HG02973 (cell line): Measurements from ENCODE around the gene INHBE.

ENCODE experiments used
- ATAC-seq: cut with Tn5 transposase; IDR thresholded peaks from one replicate; pipeline ENCODE4 v1.9.1; 2021; ENCODE audit warnings: moderate library complexity; ENCODE audit not compliant: unreplicated experiment

Gene INHBE

DNA sequence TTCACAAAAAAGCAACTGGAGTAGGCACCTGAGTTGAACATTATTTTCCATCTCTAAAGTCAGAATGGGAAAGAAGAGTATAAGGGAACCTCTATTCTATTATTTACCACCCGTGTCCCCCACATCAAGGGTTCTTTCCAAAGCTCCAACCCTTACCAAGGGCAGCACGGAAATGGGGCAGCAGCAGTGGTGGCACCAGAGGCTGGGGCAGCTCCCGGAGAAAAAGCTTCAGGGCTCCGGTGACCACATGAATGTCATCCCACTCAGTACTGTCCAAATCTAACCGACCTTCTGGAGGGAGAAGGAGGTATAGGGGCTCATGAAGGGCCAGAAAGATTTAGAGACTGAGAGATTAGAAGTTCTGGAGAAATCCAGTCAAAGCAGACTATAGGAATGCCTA, 18.8 kb downstream of the INHBE start:
- ATAC-seq, result no peak

DNA sequence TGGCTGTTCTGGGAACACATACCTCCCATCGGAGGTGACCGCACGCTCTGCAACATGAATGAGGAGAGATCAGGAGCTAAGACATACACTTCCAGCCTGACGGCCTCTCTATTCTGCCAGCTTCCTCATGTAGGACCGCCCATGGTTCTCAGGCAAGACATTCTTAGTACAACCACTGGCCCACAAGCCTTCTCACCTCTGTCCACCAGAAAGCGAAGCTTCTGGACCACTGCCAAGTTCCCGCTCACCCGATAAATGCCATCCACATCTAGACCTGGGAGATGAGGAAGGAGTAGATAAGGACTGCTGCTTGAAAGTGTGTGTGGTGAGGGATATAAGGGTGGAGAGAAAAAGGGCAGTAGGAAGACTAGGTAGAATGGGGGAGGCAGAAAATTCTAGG, 19.3 kb downstream of the INHBE start:
- no peak for ATAC-seq

- ATAC-seq, result no peak
Observed at GRCh38 chr12:57474862-57475261, 19.8 kb downstream of the INHBE start.

GRCh38 chr12:57475271-57476161, 20.4 kb downstream of the INHBE start:
- ATAC-seq, result no peak

- peak; percentile 34 for ATAC-seq
Observed at GRCh38 chr12:57476162-57476992, 21.3 kb downstream of the INHBE start.

DNA sequence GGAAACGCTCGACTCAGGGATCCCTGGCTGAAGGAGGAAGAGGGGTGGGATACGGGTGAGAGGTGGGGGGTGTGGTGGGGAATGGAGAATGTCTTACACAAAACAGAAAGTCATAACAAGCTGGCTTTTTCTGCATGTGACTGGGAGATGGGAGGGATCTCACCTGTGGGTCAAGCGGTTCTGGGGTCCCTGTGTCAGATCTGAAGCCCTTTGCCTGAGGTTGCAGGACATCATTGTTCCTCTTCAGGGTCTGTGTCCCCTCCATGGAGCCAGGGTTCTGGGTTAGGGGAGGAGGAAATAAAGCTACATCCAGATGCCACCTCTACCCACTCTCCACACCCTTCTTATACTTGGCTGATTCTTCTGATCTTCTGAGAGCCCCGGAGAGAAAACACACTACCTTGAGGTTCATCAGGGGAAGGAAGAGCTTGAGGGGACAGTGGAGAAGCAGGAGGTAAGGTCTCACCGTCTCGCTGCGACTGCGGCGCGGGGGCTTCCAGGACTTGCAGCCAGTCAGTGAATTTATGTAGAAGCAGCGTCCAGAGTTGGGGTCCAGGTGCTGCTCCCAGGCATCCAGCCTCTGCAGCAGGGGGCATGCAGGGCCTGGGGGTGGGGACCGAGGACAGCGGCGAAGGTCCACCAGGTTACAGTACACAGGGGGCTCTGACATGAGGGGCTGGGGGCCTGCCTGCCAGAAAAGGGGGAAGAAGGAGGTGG, 22.0 kb downstream of the INHBE start:
- no peak for ATAC-seq

DNA sequence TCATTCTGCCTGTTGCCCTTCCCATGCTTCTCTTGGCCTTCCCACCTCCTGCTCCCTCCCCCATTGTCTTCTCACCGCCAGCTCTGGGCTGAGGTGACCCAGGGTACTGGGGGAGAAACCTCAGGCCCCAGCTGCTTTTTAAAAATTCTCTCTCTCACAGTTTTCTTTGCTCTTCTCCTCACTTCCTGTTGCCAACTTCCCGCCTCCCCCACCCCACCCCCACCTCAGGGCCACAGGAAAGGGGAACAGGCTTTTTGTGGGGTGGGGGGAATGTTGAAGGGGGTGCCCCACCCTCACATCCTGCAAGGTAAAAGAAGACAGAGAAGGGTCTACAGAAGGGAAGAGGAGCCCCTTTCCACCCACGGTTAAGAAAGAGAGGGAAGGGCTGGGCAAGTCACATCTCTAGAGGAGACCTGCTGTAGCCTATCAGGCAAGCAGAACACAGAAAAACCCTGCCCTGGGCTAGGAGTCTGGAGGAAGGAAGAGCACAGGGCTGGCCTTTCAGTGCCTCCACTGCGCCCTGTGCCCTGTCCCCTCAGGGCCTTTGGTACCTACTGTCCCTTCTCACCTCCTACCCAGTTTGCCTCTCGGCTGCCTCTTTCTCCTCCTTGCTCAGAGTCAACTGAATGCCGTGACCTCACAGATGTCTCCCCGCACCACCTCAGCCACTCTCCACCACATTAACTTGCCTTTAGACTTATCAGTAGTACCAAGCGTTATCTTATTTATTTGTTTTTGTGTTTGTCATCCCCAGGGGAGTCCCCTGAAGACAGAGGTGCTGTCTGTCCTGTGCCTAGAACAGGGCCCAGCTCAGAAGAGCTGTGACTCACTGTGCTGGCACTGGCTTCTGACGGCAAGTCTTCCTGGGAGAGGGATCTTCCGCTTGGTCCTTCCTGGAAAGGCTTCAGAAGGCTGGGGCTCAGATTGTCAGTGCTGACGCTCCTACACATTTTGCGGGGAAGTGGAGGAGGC, 22.9 kb downstream of the INHBE start:
- ATAC-seq, result no peak

DNA sequence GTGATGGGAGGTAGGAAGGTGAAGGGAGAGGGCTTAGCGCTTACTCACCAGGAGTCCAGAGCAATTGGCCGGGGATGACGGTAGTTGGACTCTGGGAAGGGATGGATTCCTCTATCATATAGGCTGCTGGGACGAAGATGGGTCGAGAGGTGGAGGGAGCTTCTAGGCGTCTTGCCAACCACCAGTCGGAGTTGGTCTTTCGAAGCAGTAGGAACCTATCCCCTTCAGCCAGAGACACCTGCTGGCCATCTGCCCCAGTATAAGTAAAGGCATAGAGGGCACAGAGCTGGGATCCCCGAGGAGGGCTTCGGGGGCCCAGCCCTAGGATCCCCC, 23.9 kb downstream of the INHBE start:
- no peak for ATAC-seq

DNA sequence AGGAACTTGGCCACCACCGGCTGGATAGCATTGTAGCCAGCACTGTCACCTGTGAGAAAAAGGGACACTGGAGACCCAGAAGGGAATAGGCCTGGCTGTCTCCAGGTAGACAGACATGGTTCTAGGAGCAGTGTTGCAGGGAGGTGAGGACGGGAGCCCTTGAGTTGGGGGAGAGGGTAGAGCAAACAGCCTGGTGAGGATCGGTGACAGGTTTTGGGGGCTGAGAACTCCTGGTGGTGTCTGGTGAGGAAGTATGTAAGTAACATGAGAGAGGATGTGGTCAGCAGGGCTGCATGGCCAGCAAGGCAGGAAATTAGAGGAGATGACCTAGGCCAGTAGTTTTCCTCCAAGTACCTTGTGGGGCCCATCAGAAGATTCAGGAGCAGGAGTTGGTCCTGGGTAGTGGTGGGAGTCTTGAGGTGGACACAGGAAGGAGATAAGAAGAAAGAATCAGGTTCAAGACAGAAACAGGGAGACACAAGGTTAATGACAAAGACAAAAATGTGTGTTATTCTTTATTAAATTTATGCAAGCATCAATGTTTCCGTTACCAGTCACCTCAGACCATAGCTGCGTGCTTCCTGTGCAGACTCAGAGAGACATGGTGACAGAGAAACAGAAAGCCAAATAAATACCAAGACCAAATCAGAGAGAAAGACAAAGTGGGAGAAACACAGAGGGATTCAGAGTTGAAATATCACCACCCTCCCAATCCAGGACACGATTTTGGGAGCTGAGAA, 24.4 kb downstream of the INHBE start, which contains the start of gene ARHGAP9:
Gene ARHGAP9, minus strand, starts transcription at position 491 of the 740 bp plus-strand sequence. Its CDS starts 460 bp downstream, at position 31.
- peak; percentile 41 for ATAC-seq

GRCh38 chr12:57481671-57482070, 26.6 kb downstream of the INHBE start:
- no peak for ATAC-seq

DNA sequence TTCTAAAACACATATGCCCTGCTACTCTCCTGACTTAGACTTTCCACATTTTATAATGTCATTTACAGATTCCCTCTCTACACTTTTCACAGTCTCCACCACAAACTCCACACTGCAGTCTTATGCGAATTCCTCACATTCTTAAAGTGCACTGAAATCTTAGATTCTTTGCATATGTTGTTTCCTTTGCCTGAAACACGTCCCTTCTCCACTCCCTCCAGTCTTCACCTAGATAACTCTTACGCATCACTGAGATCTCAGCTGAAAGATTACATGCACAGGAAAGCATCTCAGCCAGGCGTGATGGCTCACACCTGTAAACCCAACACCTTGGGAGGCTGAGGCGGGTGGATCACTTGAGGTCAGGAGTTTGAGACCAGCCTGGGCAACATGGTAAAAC, 28.4 kb downstream of the INHBE start:
- no peak for ATAC-seq

GRCh38 chr12:57485695-57486094, 30.6 kb downstream of the INHBE start:
- no peak for ATAC-seq

- ATAC-seq, result no peak
Observed at GRCh38 chr12:57487055-57487596, 32.0 kb downstream of the INHBE start.

DNA sequence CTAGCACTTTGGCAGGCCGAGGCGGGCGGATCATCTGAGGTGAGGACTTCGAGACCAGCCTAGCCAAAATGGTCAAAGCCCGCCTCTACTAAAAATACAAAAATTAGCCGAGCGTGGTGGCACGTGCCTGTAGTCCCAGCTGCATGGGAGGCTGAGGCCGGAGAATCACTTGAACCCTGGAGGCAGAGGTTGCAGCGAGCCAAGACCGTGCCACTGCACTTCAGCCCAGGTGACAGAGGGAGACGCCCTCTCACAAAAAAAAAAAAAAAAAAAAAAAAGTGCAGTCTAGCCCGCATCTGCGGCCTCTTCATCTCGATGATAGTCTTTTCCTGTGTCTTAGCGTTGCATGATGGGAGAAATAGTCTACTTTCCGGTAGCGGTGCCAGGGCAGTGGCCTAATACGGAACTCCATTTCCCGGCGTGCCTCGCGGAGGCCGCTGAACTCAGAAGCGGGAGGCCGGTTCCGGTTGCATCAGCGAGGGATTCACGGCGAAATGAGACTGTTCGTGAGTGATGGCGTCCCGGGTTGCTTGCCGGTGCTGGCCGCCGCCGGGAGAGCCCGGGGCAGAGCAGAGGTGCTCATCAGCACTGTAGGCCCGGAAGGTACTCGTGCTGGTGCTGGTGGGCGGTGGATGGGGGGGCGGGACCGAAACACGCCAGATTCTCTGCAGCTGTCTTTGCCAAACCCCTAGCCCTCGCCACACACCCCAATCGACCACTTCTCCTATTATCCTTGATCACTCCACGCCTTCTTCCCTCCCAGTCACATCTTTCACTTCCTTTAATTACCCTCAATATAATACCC, 32.7 kb downstream of the INHBE start, which contains the start of gene MARS1:
Gene MARS1, plus strand, starts transcription at position 472 of the 805 bp plus-strand sequence. Its CDS starts 23 bp downstream, at position 495.
- peak; percentile 90 for ATAC-seq

DNA sequence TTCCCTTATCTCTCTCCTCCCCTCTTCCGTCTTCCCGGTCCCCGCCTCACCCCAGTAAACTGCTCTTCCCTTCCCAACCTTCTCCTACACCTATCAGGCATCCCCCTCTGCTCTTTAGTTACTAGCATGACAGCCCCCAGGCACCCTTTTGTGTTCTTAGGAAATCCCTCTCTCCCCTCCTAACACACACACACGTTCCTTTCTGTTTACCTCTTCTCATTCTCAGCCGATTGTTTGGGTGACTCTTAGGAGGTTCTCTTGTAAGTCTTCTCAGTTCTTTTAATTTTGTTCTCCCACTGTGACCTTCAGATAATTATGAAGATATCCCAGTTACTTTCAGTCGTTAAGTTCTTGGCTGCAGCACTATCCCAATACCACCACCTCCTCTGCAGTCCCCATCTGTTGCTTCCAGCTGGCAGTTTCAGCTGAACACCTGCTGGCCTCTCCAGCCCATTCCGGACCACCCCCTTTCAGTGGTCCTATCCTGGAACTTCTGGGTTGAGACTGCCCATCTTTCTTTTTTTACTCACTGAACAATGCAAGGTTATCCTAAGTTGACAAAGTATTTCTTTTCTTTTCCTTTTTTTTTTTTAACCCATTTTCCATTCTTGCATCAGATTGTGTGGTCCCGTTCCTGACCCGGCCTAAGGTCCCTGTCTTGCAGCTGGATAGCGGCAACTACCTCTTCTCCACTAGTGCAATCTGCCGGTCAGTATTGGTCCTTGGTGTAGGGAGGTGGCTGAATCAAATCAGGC, 33.5 kb downstream of the INHBE start:
- no peak for ATAC-seq

DNA sequence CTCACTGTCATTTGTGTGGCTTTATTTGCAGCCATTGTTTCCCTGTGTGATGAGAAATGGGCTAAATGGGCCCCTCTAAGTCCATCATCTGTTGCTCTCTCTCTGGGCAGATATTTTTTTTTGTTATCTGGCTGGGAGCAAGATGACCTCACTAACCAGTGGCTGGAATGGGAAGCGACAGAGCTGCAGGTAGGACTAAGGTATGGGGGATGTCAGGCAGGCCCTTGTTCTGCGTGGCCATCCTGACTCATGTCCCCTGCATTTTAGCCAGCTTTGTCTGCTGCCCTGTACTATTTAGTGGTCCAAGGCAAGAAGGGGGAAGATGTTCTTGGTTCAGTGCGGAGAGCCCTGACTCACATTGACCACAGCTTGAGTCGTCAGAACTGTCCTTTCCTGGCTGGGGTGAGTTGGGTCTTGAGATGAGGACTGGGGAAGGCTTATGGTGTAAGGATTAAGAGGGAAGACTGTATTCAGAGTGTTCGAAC, 34.1 kb downstream of the INHBE start:
- ATAC-seq, result no peak

DNA sequence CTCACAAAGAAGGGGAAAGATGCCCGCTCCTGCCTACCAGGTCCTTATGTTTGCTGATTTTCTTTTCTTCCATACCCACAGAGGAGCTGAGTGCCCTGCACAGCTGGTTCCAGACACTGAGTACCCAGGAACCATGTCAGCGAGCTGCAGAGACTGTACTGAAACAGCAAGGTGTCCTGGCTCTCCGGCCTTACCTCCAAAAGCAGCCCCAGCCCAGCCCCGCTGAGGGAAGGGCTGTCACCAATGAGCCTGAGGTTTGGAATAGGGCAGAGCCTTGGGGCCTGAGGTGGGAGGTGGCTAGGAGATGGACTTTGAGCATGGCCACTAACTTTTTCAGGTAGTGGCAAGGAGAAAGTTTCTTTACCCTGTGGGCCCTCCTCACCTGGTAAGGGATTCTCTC, 35.0 kb downstream of the INHBE start:
- ATAC-seq, result no peak
